ENCODE results near the gene FRMD8.

- TF ChIP-seq EZH2 (IDR thresholded peaks at IDR 0.05; ENCODE audit: borderline replicate concordance, low read depth, low read length, severe bottlenecking) (no peak), MAX (IDR thresholded peaks at IDR 0.05; ENCODE audit: insufficient read depth, insufficient read length) (no peak), FOS (IDR thresholded peaks at IDR 0.05; ENCODE audit: borderline replicate concordance, insufficient read depth, low read length) (no peak), CTCF (IDR thresholded peaks at IDR 0.05; ENCODE audit: extremely low read depth in 1 of 2, insufficient read depth in 1 of 2, low read depth in 1 of 2, low read length in 2 of 2) (no peak), POLR2A (IDR thresholded peaks at IDR 0.05; ENCODE audit: low read depth, low read length) (no peak), POLR2AphosphoS5 (IDR thresholded peaks at IDR 0.05; ENCODE audit: insufficient read depth, low read depth, low read length) (no peak), GATA2 (IDR thresholded peaks at IDR 0.05; ENCODE audit: insufficient read depth, insufficient read length, low read depth, low read length) (no peak)
Measured at GRCh38 chr11:65378928-65379638, 7.4 kb upstream of the FRMD8 start.
